SH-SY5Y (cell line): Measurements from ENCODE around the gene AP5Z1.

Experiments
- GATA2 ChIP-seq: IDR thresholded peaks from 2 replicates; pipeline ENCODE4 v1.6.1; 2011; ENCODE audit warnings: mild to moderate bottlenecking, low read depth, low read length
- GATA3 ChIP-seq: IDR thresholded peaks from 2 replicates; pipeline ENCODE4 v1.6.1; 2011; ENCODE audit warnings: low read depth, mild to moderate bottlenecking, low read length, moderate library complexity

- no peak for TF ChIP-seq GATA3
- TF ChIP-seq GATA2 = no peak
Observed at GRCh38 chr7:4758111-4758510, 17.3 kb upstream of the AP5Z1 start.
